OCI-LY3 (cell line): Measurements from ENCODE around the gene LCNL1.

Experiments used
- H2AFZ ChIP-seq: fragments of 200-600, 300-600 bp; shearing (Covaris generic); 2 replicates; pipeline ENCODE4 v1.6.0; 2014; ENCODE audit warnings: antibody characterized with exemption, low read depth, low read length
- H3K27ac ChIP-seq: fragments of 200-600, 300-600 bp; sonication (generic); 2 replicates; pipeline ENCODE4 v1.5.1; 2014; ENCODE audit warnings: mild to moderate bottlenecking, low read length, moderate library complexity, mixed read lengths
- H3K27me3 ChIP-seq: fragments of 200-600, 300-600 bp; sonication (generic); 2 replicates; pipeline ENCODE4 v1.6.1; 2014; ENCODE audit warnings: low read depth, low read length, mixed read lengths
- H3K36me3 ChIP-seq: fragments of 200-600, 300-600 bp; sonication (generic); replicated peaks from 2 replicates; pipeline ENCODE3; 2014; ENCODE audit warnings: low read depth, low read length, mixed read lengths
- H3K4me1 ChIP-seq: fragments of 300-600, 200-600 bp; sonication (generic); 2 replicates; pipeline ENCODE4 v1.6.1; 2014; ENCODE audit warnings: low read length, mixed read lengths
- H3K4me2 ChIP-seq: fragments of 200-600, 300-600 bp; sonication (generic); 2 replicates; pipeline ENCODE4 v1.6.1; 2014; ENCODE audit warnings: low read length, mixed read lengths
- H3K4me3 ChIP-seq: fragments of 300-600, 200-600 bp; sonication (generic); 2 replicates; pipeline ENCODE4 v1.5.1; 2014; ENCODE audit warnings: antibody characterized with exemption, mild to moderate bottlenecking, low read length, moderate library complexity
- H3K79me2 ChIP-seq: fragments of 300-600, 200-600 bp; shearing (Covaris generic); 2 replicates; pipeline ENCODE4 v1.6.1; 2014; ENCODE audit warnings: mild to moderate bottlenecking, low read length, mixed read lengths
- H3K9ac ChIP-seq: fragments of 300-600, 200-600 bp; shearing (Covaris generic); 2 replicates; pipeline ENCODE4 v1.6.0; 2014; ENCODE audit warnings: mild to moderate bottlenecking, low read length, moderate library complexity
- H3K9me3 ChIP-seq: fragments of 200-600, 300-600 bp; shearing (Covaris generic); 2 replicates; pipeline ENCODE4 v1.6.1; 2014; ENCODE audit warnings: low read length, mixed read lengths; ENCODE audit not compliant: insufficient read depth
- H4K20me1 ChIP-seq: fragments of 200-600, 300-600 bp; sonication (generic); 2 replicates; pipeline ENCODE4 v1.6.1; 2016; ENCODE audit warnings: low read length, mixed read lengths; ENCODE audit not compliant: insufficient read depth
- CTCF ChIP-seq: fragments of 200-600, 300-600 bp; sonication (generic); IDR thresholded peaks from 2 replicates; pipeline ENCODE4 v1.5.1; 2014; ENCODE audit warnings: antibody characterized with exemption, low read length, low read depth
- EZH2phosphoT487 ChIP-seq: fragments of 200-600 bp; shearing (Covaris generic); IDR thresholded peaks from 2 replicates; pipeline ENCODE4 v1.6.1; 2018; ENCODE audit warnings: antibody characterized with exemption, mixed run types, low read depth

LCNL1 gene

DNA sequence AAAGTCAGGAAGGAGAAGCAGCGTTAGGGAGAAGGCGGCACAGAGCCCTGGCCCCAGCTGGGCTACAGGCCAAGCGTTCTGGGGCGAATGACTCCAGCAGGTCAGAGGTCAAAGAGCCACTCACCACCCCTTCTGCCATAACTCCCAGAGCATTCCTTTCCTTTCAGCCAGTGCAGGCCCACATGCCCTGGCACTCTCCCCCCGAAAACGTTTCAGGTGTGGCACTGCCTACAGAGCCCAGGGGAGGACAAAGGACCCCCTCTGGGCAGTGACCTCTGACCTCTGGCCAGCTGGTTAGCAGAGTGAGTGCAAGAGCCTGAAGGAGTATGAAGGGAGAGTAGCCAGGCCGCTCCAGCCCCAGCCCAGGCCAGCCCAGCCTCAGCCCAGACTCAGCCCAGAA is 40.4 kb downstream of the LCNL1 start:
- no peaks in the 10 kb centered on the region for H3K79me2 ChIP-seq
- H3K9ac ChIP-seq: no peak overlapping the region
- no peak overlapping the region for H3K4me3 ChIP-seq
- peaks cover 6% of the 10 kb centered on the region for H3K27me3 ChIP-seq
- H3K36me3 ChIP-seq: no peaks in the 10 kb centered on the region
- no peak overlapping the region for H3K27ac ChIP-seq
- H4K20me1 ChIP-seq: no peaks in the 10 kb centered on the region
- TF ChIP-seq EZH2phosphoT487 (no peak), CTCF (no peak)
- H3K4me2 ChIP-seq: no peak overlapping the region
- no peak overlapping the region for H2AFZ ChIP-seq
- H3K4me1 ChIP-seq: peaks cover 10% of the 10 kb centered on the region; the same call in 1 of the 2 replicates
- H3K9me3 ChIP-seq: no peaks in the 10 kb centered on the region

GRCh38 chr9:137023583-137023991 is 40.8 kb downstream of the LCNL1 start:
- Histone ChIP-seq H3K4me2 (no peak overlapping the region), H3K9ac (no peak overlapping the region), H4K20me1 (no peaks in the 10 kb centered on the region), H2AFZ (no peak overlapping the region), H3K4me1 (peaks cover 10% of the 10 kb centered on the region; the same call in 1 of the 2 replicates), H3K4me3 (no peak overlapping the region), H3K79me2 (no peaks in the 10 kb centered on the region), H3K27ac (no peak overlapping the region), H3K9me3 (no peaks in the 10 kb centered on the region), H3K27me3 (peaks cover 6% of the 10 kb centered on the region), H3K36me3 (no peaks in the 10 kb centered on the region)
- TF ChIP-seq CTCF (no peak), EZH2phosphoT487 (no peak)

- H3K27me3 ChIP-seq: peaks cover 6% of the 10 kb centered on the region
- H3K9ac ChIP-seq: no peak overlapping the region
- no peak overlapping the region for H3K27ac ChIP-seq
Observed at GRCh38 chr9:137025517-137025966, 42.7 kb downstream of the LCNL1 start.

DNA sequence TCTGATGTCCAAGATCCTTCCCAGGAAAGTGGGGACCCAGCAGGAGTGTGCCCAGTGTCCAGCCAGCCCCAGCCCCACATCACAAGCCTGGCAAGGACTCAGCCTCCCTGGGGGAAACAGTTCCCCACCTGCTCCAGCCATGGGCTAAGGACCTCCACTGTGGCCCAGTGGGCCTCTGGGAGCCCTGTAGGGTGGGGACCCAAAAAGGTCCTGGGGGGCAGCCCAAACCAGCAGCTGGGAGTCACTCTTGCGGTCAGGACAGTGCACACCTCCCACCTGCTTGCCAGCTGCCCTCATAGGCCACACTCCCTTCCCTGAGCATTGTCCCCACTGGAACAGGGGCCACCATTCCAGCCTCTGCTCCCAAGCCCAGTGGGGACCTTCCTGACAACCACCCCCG is 43.6 kb downstream of the LCNL1 start:
- H3K36me3 ChIP-seq: no peaks in the 10 kb centered on the region
- H3K4me2 ChIP-seq: no peak overlapping the region
- no peaks in the 10 kb centered on the region for H4K20me1 ChIP-seq
- TF ChIP-seq EZH2phosphoT487 (no peak), CTCF (no peak)
- no peak overlapping the region for H2AFZ ChIP-seq
- peaks cover 6% of the 10 kb centered on the region for H3K27me3 ChIP-seq
- H3K9me3 ChIP-seq: no peaks in the 10 kb centered on the region
- H3K27ac ChIP-seq: no peak overlapping the region
- H3K9ac ChIP-seq: no peak overlapping the region
- H3K4me1 ChIP-seq: peaks cover 20% of the 10 kb centered on the region
- no peaks in the 10 kb centered on the region for H3K79me2 ChIP-seq
- no peak overlapping the region for H3K4me3 ChIP-seq

More at GRCh38 chr9:137025517-137025966, 42.7 kb downstream of the LCNL1 start:
- no peaks in the 10 kb centered on the region for H3K36me3 ChIP-seq
- H4K20me1 ChIP-seq: no peaks in the 10 kb centered on the region
- no peak overlapping the region for H3K4me2 ChIP-seq
- no peak for TF ChIP-seq EZH2phosphoT487
- H3K79me2 ChIP-seq: no peaks in the 10 kb centered on the region
- H3K9me3 ChIP-seq: no peaks in the 10 kb centered on the region
- no peak overlapping the region for H3K4me3 ChIP-seq
- peaks cover 20% of the 10 kb centered on the region for H3K4me1 ChIP-seq
- no peak overlapping the region for H2AFZ ChIP-seq
